Activated naive CD8-positive, alpha-beta T cell (primary cell): ENCODE measurements around the gene SMTN.
"Not testable (repeated sequence)": the region's sequence is repeated elsewhere in the genome, so short reads cannot be mapped to it uniquely, and the experiment has no call there.

ENCODE experiments used
- H3K27ac Mint-ChIP-seq: one replicate; pipeline ENCODE4 v1.8.0; 2021; ENCODE audit warnings: mixed read lengths
- H3K27me3 Mint-ChIP-seq: one replicate; pipeline ENCODE4 v1.8.0; 2021; ENCODE audit warnings: mixed read lengths
- H3K36me3 Mint-ChIP-seq: one replicate; pipeline ENCODE4 v1.8.0; 2021; ENCODE audit warnings: mixed read lengths
- H3K4me1 Mint-ChIP-seq: one replicate; pipeline ENCODE4 v1.8.0; 2021; ENCODE audit warnings: low read depth, mixed read lengths
- H3K4me3 Mint-ChIP-seq: one replicate; pipeline ENCODE4 v1.8.0; 2021; ENCODE audit warnings: mild to moderate bottlenecking, mixed read lengths
- H3K9me3 Mint-ChIP-seq: one replicate; pipeline ENCODE4 v1.8.0; 2021; ENCODE audit warnings: low read depth, mixed read lengths

Gene SMTN

GRCh38 chr22:31103899-31104694 is 23.0 kb downstream of the SMTN start:
- Mint-ChIP-seq H3K9me3 (no peaks in the 10 kb centered on the region), H3K27me3 (no peaks in the 10 kb centered on the region), H3K4me1 (peaks cover 23% of the 10 kb centered on the region), H3K27ac (no peak overlapping the region), H3K36me3 (peaks cover 3% of the 10 kb centered on the region), H3K4me3 (no peak overlapping the region)

- Mint-ChIP-seq H3K36me3 (peaks cover 3% of the 10 kb centered on the region), H3K27me3 (no peaks in the 10 kb centered on the region), H3K27ac (no peak overlapping the region), H3K4me3 (no peak overlapping the region), H3K4me1 (peaks cover 23% of the 10 kb centered on the region), H3K9me3 (no peaks in the 10 kb centered on the region)
Measured at GRCh38 chr22:31104869-31105268, 23.8 kb downstream of the SMTN start.

GRCh38 chr22:31105282-31105929 is 24.3 kb downstream of the SMTN start:
- Mint-ChIP-seq H3K36me3 (peaks cover 3% of the 10 kb centered on the region), H3K27me3 (no peaks in the 10 kb centered on the region), H3K4me3 (no peak overlapping the region), H3K27ac (no peak overlapping the region), H3K4me1 (peaks cover 23% of the 10 kb centered on the region), H3K9me3 (no peaks in the 10 kb centered on the region)

- Mint-ChIP-seq H3K36me3 (peaks cover 3% of the 10 kb centered on the region), H3K9me3 (no peaks in the 10 kb centered on the region), H3K27ac (no peak overlapping the region), H3K4me1 (peaks cover 23% of the 10 kb centered on the region), H3K4me3 (peak overlapping the region; percentile 52), H3K27me3 (no peaks in the 10 kb centered on the region)
Measured at GRCh38 chr22:31106001-31106571, 25.0 kb downstream of the SMTN start.

- Mint-ChIP-seq H3K27ac (peak overlapping the region; percentile 34), H3K36me3 (peaks cover 3% of the 10 kb centered on the region), H3K4me3 (peak overlapping the region; percentile 95), H3K4me1 (peaks cover 23% of the 10 kb centered on the region), H3K27me3 (no peaks in the 10 kb centered on the region), H3K9me3 (no peaks in the 10 kb centered on the region)
Measured at GRCh38 chr22:31106731-31107177, 25.6 kb downstream of the SMTN start.

GRCh38 chr22:31107178-31107893 is 26.2 kb downstream of the SMTN start, which contains the start of gene SELENOM:
TSS of gene SELENOM (minus strand) at chr22:31107568. CDS start at chr22:31107505, 63 bp downstream.
- Mint-ChIP-seq H3K9me3 (no peaks in the 10 kb centered on the region), H3K4me3 (peak within 1 kb of the TSS; percentile 95), H3K27ac (peak within 1 kb of the TSS; percentile 84), H3K4me1 (peaks cover 23% of the 10 kb centered on the region), H3K36me3 (peaks cover 3% of the 10 kb centered on the region), H3K27me3 (no peaks in the 10 kb centered on the region)

GRCh38 chr22:31107894-31108218 is 26.7 kb downstream of the SMTN start:
- no peaks in the 10 kb centered on the region for H3K27me3 Mint-ChIP-seq

GRCh38 chr22:31112547-31113091 is 31.5 kb downstream of the SMTN start:
- not testable (repeated sequence) for H3K27me3 Mint-ChIP-seq, H3K36me3 Mint-ChIP-seq, H3K4me1 Mint-ChIP-seq, H3K9me3 Mint-ChIP-seq, H3K4me3 Mint-ChIP-seq, H3K27ac Mint-ChIP-seq

More at GRCh38 chr22:31107894-31108218, 26.7 kb downstream of the SMTN start:
- peaks cover 3% of the 10 kb centered on the region for H3K36me3 Mint-ChIP-seq
- peaks cover 23% of the 10 kb centered on the region for H3K4me1 Mint-ChIP-seq
- H3K9me3 Mint-ChIP-seq, result no peaks in the 10 kb centered on the region
- H3K27ac Mint-ChIP-seq, result peak overlapping the region; percentile 84
- peak overlapping the region; percentile 95 for H3K4me3 Mint-ChIP-seq

GRCh38 chr22:31118046-31118820 is 37.1 kb downstream of the SMTN start:
- Mint-ChIP-seq H3K27ac (no peak overlapping the region), H3K4me1 (no peaks in the 10 kb centered on the region), H3K36me3 (no peaks in the 10 kb centered on the region), H3K9me3 (no peaks in the 10 kb centered on the region), H3K4me3 (no peak overlapping the region), H3K27me3 (no peaks in the 10 kb centered on the region)

- Mint-ChIP-seq H3K27me3 (no peaks in the 10 kb centered on the region), H3K36me3 (no peaks in the 10 kb centered on the region), H3K27ac (no peak overlapping the region), H3K9me3 (no peaks in the 10 kb centered on the region), H3K4me3 (no peak overlapping the region), H3K4me1 (no peaks in the 10 kb centered on the region)
Measured at GRCh38 chr22:31119026-31119717, 38.1 kb downstream of the SMTN start.

- Mint-ChIP-seq H3K9me3 (no peaks in the 10 kb centered on the region), H3K4me3 (no peak overlapping the region), H3K27ac (no peak overlapping the region), H3K4me1 (no peaks in the 10 kb centered on the region), H3K27me3 (no peaks in the 10 kb centered on the region), H3K36me3 (no peaks in the 10 kb centered on the region)
Measured at GRCh38 chr22:31120230-31120629, 39.1 kb downstream of the SMTN start.

GRCh38 chr22:31120642-31121041 is 39.5 kb downstream of the SMTN start:
- H3K9me3 Mint-ChIP-seq, result no peaks in the 10 kb centered on the region
- H3K27me3 Mint-ChIP-seq, result no peaks in the 10 kb centered on the region
- H3K36me3 Mint-ChIP-seq, result no peaks in the 10 kb centered on the region
- H3K4me1 Mint-ChIP-seq, result no peaks in the 10 kb centered on the region
- no peak overlapping the region for H3K4me3 Mint-ChIP-seq
- H3K27ac Mint-ChIP-seq, result no peak overlapping the region

GRCh38 chr22:31121403-31121802 is 40.3 kb downstream of the SMTN start:
- no peaks in the 10 kb centered on the region for H3K9me3 Mint-ChIP-seq
- H3K4me3 Mint-ChIP-seq, result no peak overlapping the region
- H3K27me3 Mint-ChIP-seq, result no peaks in the 10 kb centered on the region
- no peaks in the 10 kb centered on the region for H3K36me3 Mint-ChIP-seq
- no peak overlapping the region for H3K27ac Mint-ChIP-seq
- H3K4me1 Mint-ChIP-seq, result no peaks in the 10 kb centered on the region

- no peaks in the 10 kb centered on the region for H3K36me3 Mint-ChIP-seq
- H3K4me1 Mint-ChIP-seq, result no peaks in the 10 kb centered on the region
- H3K4me3 Mint-ChIP-seq, result no peak overlapping the region
- H3K27ac Mint-ChIP-seq, result no peak overlapping the region
- no peaks in the 10 kb centered on the region for H3K9me3 Mint-ChIP-seq
- no peaks in the 10 kb centered on the region for H3K27me3 Mint-ChIP-seq
Measured at GRCh38 chr22:31122196-31122531, 41.0 kb downstream of the SMTN start.
